Measurements from ENCODE around the gene SCN8A. TPM values are rescaled to one million over a fixed set of nuclear protein-coding genes. Genes with fewer than 3 reads are reported as not detected.

Gene SCN8A
- total and polyA plus RNA-seq, 2 experiments from 2014 or later = 4.6 to 23.9 TPM

GRCh38 chr12:51777973-51778372 lies 186.9 kb downstream of the SCN8A start:
- H3K79me2 ChIP-seq (replicated peaks; ENCODE audit: insufficient read depth) = no peaks in the 10 kb centered on the region
- no peak overlapping the region for H3K27ac Mint-ChIP-seq
- DNase-seq (ENCODE audit: low spot score) = no peak
- ATAC-seq = no peak
- TF ChIP-seq REST (IDR thresholded peaks at IDR 0.05; ENCODE audit: unreplicated experiment) = no peak
- TF ChIP-seq CTCF (conservative IDR thresholded peaks at IDR 0.05; ENCODE audit: low read depth in 2 of 2) = no peak
- TF ChIP-seq CREB1 (CRISPR knock-in tag; IDR thresholded peaks at IDR 0.05; ENCODE audit: low read depth) = no peak
- no peak for TF ChIP-seq ZNF462 (CRISPR knock-in tag; IDR thresholded peaks at IDR 0.05)
- TF ChIP-seq NANOG (IDR thresholded peaks at IDR 0.05; ENCODE audit: borderline replicate concordance) = no peak
- TF ChIP-seq STAT1 (IDR thresholded peaks at IDR 0.05; ENCODE audit: unreplicated experiment) = no peak
- no peak for TF ChIP-seq EZH2phosphoT487 (IDR thresholded peaks at IDR 0.05; ENCODE audit: unreplicated experiment)
- no peak for TF ChIP-seq JUNB (IDR thresholded peaks at IDR 0.05; ENCODE audit: unreplicated experiment)
- no peak for TF ChIP-seq ETS1 (IDR thresholded peaks at IDR 0.05)
- TF ChIP-seq EZH2 (IDR thresholded peaks at IDR 0.05; ENCODE audit: low read depth, unreplicated experiment) = no peak
- no peak for TF ChIP-seq ZNF331 (CRISPR knock-in tag; IDR thresholded peaks at IDR 0.05; ENCODE audit: low read depth)
- TF ChIP-seq POLR2AphosphoS5 (IDR thresholded peaks at IDR 0.05; ENCODE audit: low read depth) = no peak
- TF ChIP-seq ZNF114 (CRISPR knock-in tag; IDR thresholded peaks at IDR 0.05) = no peak
- peaks cover 20% of the 10 kb centered on the region for H3K36me3 Mint-ChIP-seq (ENCODE audit: low read depth)
- no peak overlapping the region for H3K4me3 ChIP-seq
- no peaks in the 10 kb centered on the region for H3K27me3 ChIP-seq (ENCODE audit: insufficient read depth)
- H3K27ac ChIP-seq (ENCODE audit: low read depth) = no peak overlapping the region
- no peaks in the 10 kb centered on the region; the same call in 1 of the 2 replicates for H3F3A ChIP-seq (replicated peaks; ENCODE audit: low read depth)
- no peaks in the 10 kb centered on the region; the same call in 1 of the 2 replicates for H4K20me1 ChIP-seq (replicated peaks; ENCODE audit: insufficient read depth)
- H3K9me2 ChIP-seq (ENCODE audit: insufficient read depth) = no peaks in the 10 kb centered on the region
- peaks cover 2% of the 10 kb centered on the region for H3K27me3 Mint-ChIP-seq (ENCODE audit: insufficient read depth, low read depth, poor library complexity)
- H3K4me1 Mint-ChIP-seq = no peaks in the 10 kb centered on the region
- H3K4me3 Mint-ChIP-seq = no peak overlapping the region
- H3K9me3 Mint-ChIP-seq = no peaks in the 10 kb centered on the region; the same call in 2 of the 3 replicates
- H2AFZ ChIP-seq = no peak overlapping the region
- peaks cover 5% of the 10 kb centered on the region; the same call in 1 of the 2 replicates for H3K36me3 ChIP-seq (ENCODE audit: insufficient read depth)
- H3K4me2 ChIP-seq = no peak overlapping the region
- H3K4me1 ChIP-seq (ENCODE audit: insufficient read depth) = no peaks in the 10 kb centered on the region

All from GM23338 (cell line).